ENCODE results near the gene CILP.

Gene CILP

GRCh38 chr15:65226221-65226620 is 14.9 kb upstream of the CILP start:
- DNase-seq (ENCODE audit: low read depth), result no peak

GRCh38 chr15:65223996-65224395 is 12.7 kb upstream of the CILP start:
- DNase-seq (ENCODE audit: low read depth), result no peak

GRCh38 chr15:65222891-65223290 is 11.6 kb upstream of the CILP start:
- DNase-seq (ENCODE audit: low read depth), result no peak

- no peak for DNase-seq (ENCODE audit: low read depth)
Measured at GRCh38 chr15:65221697-65222096, 10.4 kb upstream of the CILP start.

- DNase-seq (ENCODE audit: low read depth), result no peak
Measured at GRCh38 chr15:65219137-65219536, 7.9 kb upstream of the CILP start.

GRCh38 chr15:65217526-65218482 is 6.5 kb upstream of the CILP start:
- DNase-seq (ENCODE audit: low read depth), result no peak

- DNase-seq (ENCODE audit: low read depth), result no peak
Measured at GRCh38 chr15:65215496-65215895, 4.2 kb upstream of the CILP start.

- no peak for DNase-seq (ENCODE audit: low read depth)
Measured at GRCh38 chr15:65214010-65214409, 2.7 kb upstream of the CILP start.

GRCh38 chr15:65213241-65213640 is 2.0 kb upstream of the CILP start:
- DNase-seq (ENCODE audit: low read depth), result no peak

- DNase-seq (ENCODE audit: low read depth), result no peak
Measured at GRCh38 chr15:65212097-65212496, 824 bp upstream of the CILP start.

- DNase-seq (ENCODE audit: low read depth), result no peak
Measured at GRCh38 chr15:65211482-65211982, 259 bp upstream of the CILP start.

- no peak for DNase-seq (ENCODE audit: low read depth)
Measured at GRCh38 chr15:65209701-65210643, 1.3 kb downstream of the CILP start.

GRCh38 chr15:65208647-65209046 is 2.6 kb downstream of the CILP start:
- no peak for DNase-seq (ENCODE audit: low read depth)

- no peak for DNase-seq (ENCODE audit: low read depth)
Measured at GRCh38 chr15:65207280-65207840, 3.9 kb downstream of the CILP start.

- no peak for DNase-seq (ENCODE audit: low read depth)
Measured at GRCh38 chr15:65206750-65207149, 4.5 kb downstream of the CILP start.

GRCh38 chr15:65204931-65205660 is 6.2 kb downstream of the CILP start:
- DNase-seq (ENCODE audit: low read depth), result no peak

- DNase-seq (ENCODE audit: low read depth), result no peak
Measured at GRCh38 chr15:65204236-65204930, 6.9 kb downstream of the CILP start.

- DNase-seq (ENCODE audit: low read depth), result no peak
Measured at GRCh38 chr15:65201918-65202317, 9.4 kb downstream of the CILP start.

- DNase-seq (ENCODE audit: low read depth), result no peak
Measured at GRCh38 chr15:65198571-65198970, 12.7 kb downstream of the CILP start.

- no peak for DNase-seq (ENCODE audit: low read depth)
Measured at GRCh38 chr15:65197337-65197645, 14.0 kb downstream of the CILP start.
